HG03571 (cell line): Measurements from ENCODE around the gene SERTAD3.
"Not testable (repeated sequence)": the region's sequence is repeated elsewhere in the genome, so short reads cannot be mapped to it uniquely, and the experiment has no call there.

Experiments
- ATAC-seq: cut with Tn5 transposase; IDR thresholded peaks from one replicate; pipeline ENCODE4 v1.9.1; 2021; ENCODE audit not compliant: unreplicated experiment

The SERTAD3 gene

DNA sequence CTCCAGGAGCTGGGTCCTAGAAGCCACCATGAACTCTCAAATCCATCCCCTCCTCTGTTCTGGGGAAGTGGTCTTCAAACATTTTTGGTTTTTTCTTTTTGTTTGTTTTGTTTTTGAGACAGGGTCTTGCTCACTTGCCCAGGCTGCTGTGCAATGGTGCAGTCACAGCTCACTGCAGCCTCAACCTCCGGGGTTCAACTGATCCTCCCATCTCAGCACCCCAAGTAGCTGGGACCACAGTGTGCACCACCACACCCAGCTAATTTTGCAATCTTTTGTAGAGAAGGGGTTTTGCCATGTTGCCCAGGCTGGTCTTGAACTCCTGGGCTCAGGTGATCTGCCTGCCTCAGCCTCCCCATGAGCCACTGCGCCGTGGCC, 14.5 kb upstream of the SERTAD3 start:
- ATAC-seq: no peak

DNA sequence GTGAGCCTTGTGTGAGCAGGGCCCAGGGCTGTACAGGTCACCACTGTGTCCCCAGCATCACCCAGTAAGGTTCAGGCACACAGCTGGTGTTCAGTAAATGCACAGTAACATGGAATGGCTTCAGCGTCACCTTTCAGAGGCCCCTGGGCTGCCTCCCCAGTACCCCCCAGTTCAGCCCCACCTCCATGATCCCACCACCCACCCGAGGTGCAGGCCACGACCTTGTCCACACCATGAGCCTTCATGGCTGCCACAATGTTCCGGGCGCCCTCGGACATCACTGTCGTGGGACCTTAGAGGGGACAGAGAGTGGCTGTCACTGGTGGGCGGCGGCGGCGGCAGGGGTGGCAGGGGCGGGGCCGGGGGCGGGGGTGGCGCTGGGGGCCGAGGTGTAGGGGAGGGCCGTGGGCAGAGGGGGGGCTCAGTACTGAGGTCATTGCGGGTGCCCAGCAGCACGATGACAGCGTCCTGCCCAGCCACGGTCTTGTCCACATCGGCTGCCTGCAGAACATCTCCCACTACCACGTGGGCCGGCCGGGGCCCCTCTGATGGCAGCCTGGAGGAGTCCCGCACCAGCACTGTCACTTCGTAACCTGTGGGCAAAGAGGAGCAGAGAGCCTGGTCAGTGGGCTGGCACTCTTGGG, 13.9 kb upstream of the SERTAD3 start:
- no peak for ATAC-seq

DNA sequence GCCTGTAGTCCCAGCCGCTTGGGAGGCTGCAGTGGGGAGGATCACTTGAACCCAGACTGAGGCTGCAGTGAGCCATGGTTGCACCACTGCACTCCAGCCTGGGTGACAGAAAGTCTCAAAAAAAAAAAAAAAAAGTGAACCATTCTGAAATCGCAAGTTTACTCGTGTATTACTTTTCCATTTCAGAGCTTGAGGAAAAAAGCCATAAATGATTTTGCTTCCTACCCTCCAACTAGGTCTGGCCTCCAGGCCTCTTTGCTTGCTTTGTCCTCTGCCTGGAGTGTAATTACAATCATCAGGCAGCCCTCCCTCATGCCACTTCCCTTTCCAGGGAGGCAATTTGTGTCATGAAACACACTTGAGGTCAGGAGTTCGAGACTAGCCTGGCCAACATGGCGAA, 12.9 kb upstream of the SERTAD3 start:
- ATAC-seq: no peak

DNA sequence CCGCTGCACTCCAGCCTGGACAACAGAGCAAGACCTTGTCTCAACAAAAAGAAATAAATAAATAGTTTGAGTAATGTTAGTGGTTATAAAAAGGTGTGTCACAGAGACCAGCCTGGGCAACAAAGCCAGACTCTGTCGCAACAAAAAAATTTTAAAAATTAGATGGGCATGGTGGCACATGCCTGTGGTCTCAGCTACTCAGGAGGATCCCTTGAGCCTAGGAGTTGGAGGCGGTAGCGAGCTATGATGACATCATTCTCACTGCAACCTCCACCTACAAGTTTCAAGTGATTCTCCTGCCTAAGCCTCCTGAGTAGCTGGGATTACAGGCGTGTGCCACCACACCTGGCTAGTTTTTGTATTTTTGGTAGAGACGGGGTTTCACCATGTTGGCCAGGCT, 9.8 kb upstream of the SERTAD3 start:
- not testable (repeated sequence) for ATAC-seq

DNA sequence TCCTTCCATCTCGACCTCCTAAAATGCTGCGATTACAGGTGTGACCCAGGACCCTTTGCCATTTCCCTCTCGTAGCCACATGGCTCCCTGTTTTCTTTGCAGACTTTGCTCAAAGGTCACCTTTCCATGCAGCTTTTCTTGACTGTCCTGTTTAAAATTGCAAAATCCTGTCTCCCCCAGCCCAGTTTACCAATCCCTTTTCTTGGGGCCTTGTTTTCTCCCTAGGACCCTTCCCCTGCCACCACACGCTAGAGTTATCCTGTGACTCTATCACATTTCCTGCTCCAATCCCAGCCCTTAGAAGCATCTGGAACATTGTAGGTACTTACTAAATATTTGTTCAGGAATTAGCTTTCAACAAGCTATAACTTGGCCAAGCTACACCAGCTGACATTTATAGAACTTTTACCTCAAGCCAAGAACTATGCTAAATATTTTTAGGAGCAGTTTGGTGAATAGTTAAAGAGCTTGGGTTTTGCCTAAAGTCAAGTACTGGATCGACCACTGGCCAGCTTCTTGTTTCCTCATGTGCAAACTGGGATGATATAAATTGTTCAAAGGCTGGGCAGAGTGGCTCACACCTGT, 9.1 kb upstream of the SERTAD3 start:
- no peak for ATAC-seq

DNA sequence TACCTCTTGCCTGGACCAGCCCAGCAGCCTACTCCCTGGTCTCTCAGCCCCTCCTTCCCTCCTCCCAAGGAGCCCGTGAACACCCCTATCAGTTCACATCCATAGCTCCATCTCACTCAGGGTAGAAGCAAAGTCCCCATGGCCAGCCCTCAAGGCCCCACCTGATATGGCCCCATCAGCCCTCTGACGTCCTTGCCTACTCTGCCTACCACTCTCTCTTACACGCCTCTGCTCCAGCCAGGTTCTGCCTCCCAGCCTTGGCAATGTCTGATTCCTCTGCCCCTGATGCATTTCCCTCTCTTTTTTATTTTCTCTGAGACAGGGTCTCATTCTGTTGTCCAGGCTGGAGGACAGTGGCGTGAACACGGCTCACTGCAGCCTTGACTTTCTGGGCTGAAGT, 7.9 kb upstream of the SERTAD3 start:
- ATAC-seq: no peak

DNA sequence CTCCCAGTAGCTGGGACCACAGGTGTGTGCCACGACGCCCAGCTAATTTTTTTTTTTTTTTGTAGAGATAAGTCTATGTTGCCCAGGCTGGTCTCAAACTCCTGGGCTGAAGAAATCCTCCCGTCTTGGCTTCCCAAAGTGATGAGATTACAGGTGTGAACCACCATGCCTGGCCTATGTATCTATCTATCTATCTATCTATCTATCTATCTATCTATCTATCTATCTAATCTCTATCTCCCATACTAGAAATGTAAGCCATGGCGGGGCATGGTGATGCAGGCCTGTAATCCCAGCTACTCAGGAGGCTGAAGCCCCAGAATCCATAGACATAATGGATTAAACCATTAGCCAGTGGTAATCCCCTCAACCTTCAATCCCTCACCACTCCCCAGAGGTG, 6.5 kb upstream of the SERTAD3 start:
- ATAC-seq: no peak

DNA sequence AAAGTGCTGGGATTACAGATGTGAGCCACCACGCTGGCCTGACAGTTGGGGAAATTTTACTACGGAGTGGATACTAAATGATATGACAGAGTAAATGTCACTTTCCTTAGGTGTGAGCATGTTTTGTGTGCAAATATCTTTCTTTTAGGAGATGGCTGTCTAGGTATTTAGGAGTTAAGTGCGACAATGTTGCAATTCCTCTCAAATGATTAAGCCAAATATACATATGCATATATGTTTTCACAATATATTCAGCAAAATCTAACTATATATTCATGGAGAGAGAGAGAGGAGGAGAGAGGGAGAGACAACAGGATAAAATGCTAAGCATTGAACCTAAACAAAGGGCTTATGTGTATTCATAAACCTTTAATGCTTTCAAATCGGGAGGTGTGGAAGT, 5.4 kb upstream of the SERTAD3 start:
- no peak for ATAC-seq

DNA sequence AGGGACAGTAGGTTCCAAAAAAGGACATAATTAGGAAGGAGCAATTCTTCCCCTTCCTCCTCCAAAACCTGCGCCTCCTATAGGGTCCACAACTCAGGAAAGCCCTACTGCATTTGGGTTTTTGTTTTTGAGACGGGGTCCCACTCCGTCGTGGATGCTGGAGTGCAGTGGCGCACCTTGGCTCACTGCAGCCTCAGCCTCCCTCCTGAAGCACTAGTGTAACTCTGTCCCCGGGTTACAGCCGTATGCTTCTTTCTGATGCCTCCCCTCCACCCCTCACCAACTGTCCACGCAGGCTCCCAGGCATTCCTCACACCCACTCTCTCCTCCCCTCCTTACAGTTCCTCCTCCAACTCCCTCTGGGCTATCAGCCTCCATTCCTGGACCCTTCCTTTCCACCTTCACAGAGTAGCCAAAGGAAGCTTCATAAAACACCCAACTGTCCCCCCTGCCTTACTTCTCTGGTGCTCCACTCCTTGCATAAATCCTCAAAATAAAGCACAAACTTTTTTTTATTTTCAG, 2.2 kb upstream of the SERTAD3 start:
- no peak for ATAC-seq

DNA sequence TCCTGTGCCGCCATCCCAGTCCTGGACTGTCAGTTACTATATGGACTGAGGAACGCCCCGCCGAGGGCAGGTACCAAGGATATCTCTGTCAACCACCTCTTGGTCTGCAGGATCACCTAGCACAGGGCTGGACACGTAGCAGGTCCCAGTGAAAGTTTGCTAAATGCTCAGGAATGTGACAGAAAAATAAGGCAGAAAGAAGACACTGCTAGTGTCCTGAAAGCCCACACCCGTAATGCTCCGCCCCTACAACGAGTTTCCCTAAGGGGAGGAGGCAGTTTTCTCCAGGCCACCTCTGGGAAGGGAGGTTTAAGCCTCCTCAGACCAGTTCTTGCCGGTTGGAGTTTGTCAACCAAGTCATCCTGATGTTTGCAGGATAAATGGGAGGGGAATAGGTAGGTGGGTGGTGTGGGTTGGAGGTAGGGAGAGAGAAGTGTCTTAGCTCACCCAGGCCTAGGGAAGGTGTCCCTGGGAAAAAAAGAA, 1.7 kb upstream of the SERTAD3 start:
- ATAC-seq: no peak

DNA sequence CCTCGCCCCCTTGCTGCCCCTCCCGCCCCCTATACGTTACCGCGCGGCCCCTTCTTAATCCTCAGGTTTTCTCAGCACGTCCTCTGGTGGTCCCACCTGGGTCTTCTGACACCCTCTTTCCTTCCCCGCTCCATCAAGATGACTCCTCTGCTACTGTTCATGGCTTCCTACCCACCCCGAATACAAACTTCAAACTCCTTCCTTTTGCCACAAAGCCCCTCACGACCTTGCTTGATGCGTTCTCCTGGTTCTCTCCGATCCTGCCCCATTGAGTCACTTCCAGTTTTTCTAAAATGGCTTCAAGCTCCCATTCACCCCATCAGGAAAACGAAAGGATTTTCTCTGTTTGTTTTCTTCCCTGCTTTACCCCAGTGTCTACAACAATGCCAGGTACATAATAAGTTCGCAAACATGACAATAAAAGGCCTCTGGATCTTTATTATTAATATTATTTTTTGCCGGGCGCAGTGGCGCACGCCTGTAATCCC, 734 bp upstream of the SERTAD3 start:
- no peak for ATAC-seq

DNA sequence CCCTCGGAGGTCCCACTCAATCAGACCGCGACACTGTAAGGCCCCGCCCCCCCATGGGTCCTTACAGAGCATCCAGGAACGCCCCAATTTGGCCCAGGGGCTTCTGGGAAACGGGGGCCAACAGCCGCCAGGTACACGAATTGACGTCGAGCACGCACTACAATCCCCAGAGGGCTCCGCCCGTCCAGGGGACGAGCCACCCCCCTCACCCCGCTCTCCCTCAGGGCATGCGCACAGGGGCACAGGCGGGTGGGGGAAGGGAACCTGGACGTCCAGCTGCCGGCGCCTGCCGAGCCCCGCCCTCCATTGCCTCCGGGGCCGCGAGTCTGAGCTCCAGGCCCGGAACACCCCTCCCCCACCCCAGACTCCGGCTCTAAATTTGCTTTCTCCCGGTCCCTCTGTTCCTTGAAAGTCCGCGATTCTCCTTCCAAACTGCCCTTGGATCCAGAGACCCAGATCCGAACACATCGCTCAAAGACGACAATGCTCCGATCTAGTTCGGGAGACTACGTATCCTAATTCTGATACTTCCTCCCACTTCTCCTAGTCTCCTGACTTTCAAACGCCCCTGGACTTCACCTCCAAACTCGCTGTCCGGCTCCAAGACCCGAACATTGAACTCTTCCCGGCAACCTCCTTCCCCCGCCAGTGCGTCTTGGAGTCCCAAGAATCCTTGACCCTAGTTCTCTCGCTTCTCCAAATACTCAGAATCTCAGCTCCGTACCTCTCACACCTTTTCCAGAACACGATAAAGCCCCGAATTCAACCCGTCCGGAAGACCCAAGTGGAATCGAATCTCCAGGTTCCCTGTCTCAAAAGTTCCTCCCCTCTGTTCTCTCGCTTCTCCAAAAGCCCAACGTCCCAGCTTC, 770 bp downstream of the SERTAD3 start:
- ATAC-seq: peak; percentile 64

DNA sequence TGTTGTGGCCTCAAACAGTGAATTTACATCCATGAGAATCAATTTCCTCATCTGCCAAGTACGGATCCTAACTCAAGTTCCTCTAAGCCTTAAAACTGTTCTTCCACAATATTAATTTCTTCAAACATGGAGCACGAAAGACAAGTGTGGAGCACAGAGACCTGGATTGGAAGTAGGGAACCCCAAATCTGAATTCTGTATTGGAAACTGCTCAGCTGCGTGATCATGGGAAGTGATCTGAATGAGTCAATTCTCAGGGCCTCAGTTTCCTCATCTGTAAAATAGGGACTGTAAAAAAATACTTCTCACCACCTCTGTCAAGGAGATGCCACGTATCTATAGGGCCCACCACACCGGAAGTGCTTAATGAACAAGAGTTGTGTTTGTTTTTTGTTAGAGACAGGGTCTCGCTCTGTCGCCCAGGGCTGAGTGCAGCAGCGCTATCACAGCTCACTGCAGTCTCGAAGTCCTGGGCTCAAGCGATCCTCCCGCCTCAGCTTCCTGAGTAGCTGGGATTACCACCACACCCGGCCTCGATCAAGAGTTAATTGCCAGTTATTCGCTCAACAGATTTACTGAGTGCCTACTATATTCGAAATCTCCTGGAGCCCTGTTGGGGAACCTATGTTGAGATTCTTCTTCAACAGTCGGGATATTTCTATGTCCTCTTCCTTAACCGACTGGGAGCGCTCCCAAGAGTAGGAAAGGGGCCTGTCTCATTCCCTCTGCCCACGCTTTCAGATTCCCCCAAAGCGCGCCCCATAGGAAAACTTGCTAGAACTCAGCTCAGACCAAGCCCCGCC, 1.6 kb downstream of the SERTAD3 start:
- ATAC-seq: no peak

DNA sequence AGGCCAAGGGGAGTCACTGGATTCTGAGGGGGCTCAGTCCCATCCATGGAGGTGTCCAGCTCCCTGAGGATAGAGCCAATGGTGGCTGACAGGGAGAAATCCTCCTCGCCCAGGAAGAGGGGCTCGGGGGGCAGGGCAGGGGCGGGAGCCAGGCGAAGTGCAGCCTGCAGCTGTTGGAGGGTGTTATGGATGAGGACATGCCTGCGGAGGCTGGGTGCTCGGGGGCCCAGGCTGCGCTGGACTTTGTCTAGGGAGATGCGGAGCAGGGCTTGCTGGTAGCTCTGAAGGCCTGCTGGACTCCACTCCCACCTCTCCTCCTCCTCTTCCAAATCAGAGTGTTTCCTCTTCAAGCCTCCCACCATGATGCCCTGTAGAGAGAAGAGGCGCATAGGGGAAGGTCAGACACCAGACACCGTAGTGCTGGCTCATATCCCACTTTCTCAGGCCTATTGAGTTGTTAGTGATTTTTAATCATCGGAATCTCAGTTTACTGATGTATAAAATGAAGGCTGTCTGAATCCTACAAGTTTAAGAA, 2.3 kb downstream of the SERTAD3 start:
- no peak for ATAC-seq

DNA sequence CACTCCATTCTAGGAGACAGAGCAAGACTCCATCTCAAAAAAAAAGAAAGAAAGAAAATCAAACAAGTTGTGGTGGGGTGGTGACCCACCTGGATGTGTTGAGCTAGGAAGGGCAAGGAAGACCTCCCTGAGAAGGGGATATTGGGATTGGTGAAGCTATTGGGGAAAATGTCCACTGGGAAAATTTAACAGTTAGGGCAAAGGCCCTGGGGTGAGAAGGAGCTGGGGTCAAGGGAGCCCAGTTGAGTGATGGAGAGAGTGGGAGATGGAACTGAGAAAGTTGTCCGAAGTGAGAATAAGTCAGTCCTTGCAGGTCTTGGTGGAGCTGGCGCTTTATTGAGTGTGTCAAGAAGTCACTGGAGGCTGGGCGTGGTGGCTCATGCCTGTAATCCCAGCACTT, 5.9 kb downstream of the SERTAD3 start:
- ATAC-seq: no peak

DNA sequence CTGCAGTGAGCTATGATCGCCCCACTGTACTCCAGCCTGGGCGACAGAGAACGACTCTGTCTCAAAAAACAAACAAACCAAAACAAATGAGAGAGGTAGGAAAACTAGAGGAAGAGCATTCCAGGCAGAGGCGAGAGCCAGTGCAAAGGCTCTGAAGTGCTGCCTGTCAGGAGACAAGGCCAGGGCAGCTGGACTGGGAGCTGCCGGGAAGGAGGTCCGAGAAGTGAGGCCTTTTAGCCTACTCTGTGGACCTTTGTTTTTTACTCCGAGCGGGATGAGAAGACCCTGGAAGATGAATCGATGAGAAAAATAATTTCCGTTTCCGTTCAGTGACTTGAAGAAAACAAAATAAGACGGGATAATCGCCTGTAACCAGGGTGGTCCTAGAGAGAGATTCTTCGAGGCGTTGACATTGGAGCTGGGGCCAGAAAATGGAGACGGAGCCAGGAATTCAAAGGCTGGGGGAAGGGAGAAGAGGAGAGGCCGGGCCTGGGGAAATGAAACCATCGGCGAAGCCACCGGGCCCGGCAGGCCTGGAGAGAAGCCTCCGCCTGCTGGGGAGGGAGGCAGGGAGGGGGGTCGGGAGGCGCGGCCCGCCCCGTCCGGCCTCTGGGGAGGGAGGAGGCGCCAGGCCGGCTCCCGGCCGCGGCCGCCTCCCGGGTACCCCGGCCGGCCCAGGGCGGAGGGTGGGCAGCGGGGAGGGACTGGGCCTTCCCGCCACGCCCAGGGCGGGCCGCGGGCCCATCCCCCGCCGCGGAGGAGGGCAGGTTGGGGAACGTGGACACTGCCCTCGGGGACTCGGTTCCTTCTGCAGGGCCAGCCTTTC, 10.5 kb downstream of the SERTAD3 start:
- peak; percentile 68 for ATAC-seq

DNA sequence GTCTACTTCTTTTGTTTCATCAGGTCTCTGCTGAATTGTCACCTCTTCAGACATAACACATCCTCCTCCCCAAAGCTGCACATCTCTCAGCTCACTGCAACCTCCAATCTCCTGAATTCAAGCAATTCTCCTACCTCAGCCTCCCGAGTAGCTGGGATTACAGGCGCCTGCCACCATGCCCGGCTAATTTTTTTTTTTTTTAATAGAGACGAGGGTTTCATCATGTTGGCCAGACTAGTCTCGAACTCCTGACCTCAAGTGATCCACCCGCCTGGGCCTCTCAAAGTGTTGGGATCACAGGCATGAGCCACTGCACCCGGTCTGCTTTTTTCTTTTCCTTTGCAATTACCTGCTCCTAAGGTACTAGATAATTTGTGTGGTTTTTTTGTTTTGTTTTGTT, 11.4 kb downstream of the SERTAD3 start:
- not testable (repeated sequence) for ATAC-seq

DNA sequence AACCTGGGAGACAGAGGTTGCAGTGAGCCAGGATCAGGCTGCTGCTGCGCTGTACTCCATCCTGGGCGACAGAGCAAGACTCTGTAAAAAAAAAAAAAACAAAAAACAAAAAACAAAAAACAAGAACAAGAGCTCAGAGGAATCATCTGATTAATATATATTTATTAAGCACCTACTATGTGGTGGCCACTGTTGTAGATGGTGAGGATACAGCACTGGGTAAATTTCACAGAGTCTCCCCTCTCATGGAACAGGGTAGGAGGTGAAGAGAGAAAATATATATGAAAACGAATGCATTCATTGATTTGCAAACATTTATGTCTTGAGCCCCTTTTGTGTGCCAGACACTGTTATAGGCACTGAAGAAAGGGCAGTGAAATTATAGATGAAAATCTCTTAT, 12.4 kb downstream of the SERTAD3 start:
- ATAC-seq: no peak

DNA sequence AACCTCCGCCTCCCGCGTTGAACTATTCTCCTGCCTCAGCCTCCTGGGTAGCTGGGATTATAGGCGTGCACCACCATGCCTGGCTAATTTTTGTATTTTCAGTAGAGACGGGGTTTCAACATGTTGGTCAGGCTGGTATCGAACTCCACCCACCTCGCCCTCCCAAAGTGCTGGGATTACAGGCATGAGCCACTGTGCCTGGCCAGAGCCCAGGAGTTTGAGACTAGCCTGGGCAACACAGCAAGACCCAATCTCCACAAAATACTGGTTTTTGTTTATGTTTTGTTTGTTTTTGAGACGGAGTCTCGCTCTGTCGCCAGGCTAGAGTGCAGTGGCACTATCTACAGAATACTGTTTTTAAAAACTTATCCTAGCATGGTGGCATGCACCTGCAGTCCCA, 13.9 kb downstream of the SERTAD3 start:
- ATAC-seq: not testable (repeated sequence)

DNA sequence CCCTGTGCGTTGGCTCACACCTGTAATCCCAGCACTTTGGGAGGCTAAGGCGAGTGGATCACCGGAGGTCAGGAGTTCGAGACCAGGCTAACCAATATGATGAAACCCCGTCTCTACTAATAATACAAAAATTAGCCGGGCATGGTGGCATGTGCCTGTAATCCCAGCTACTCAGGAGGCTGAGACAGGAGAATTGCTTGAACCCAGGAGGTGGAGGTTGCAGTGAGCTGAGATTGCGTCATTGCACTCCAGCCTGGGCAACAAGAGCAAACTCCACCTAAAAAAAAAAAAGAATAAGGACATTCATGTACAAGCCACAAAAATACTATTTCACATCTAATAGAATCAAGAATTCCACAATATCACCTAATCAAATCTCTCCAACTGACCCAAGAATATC, 15.9 kb downstream of the SERTAD3 start:
- ATAC-seq: not testable (repeated sequence)
